H9 (cell line): ENCODE measurements around the gene RAB11FIP4. TPM values are rescaled to one million over a fixed set of nuclear protein-coding genes. Genes with fewer than 3 reads are reported as not detected.

Source experiments
- DNase-seq: peaks from one replicate; pipeline ENCODE4 v3.0.0-alpha.2; 2017
- H2AFZ ChIP-seq: one replicate; pipeline ENCODE4 v1.6.1; 2013; ENCODE audit warnings: mild to moderate bottlenecking, low read length, control low read depth, moderate library complexity
- H2AK5ac ChIP-seq: 2 replicates; pipeline ENCODE4 v1.6.1; 2013; ENCODE audit warnings: low read length, control low read depth, mixed read lengths; ENCODE audit not compliant: insufficient read length
- H2BK120ac ChIP-seq: one replicate; pipeline ENCODE4 v1.6.1; 2013; ENCODE audit warnings: low read depth, mild to moderate bottlenecking, low read length, control low read depth, inconsistent platforms; ENCODE audit not compliant: poor library complexity, severe bottlenecking
- H2BK12ac ChIP-seq: 2 replicates; pipeline ENCODE4 v1.6.1; 2013; ENCODE audit warnings: low read length, control low read depth, mixed read lengths, low read depth; ENCODE audit not compliant: insufficient read length
- H2BK15ac ChIP-seq: 2 replicates; pipeline ENCODE4 v1.6.1; 2013; ENCODE audit warnings: low read depth, low read length, control low read depth
- H2BK20ac ChIP-seq: one replicate; pipeline ENCODE4 v1.6.1; 2013; ENCODE audit warnings: low read depth, mild to moderate bottlenecking, low read length, control low read depth, inconsistent platforms; ENCODE audit not compliant: poor library complexity, severe bottlenecking
- H2BK5ac ChIP-seq: 2 replicates; pipeline ENCODE4 v1.6.1; 2013; ENCODE audit warnings: low read length, control low read depth, mixed read lengths; ENCODE audit not compliant: insufficient read length
- H3K14ac ChIP-seq: 2 replicates; pipeline ENCODE4 v1.6.1; 2013; ENCODE audit warnings: low read length, control low read depth; ENCODE audit not compliant: insufficient read depth
- H3K18ac ChIP-seq: 2 replicates; pipeline ENCODE4 v1.6.1; 2013; ENCODE audit warnings: low read depth, mild to moderate bottlenecking, mixed read lengths, low read length, control low read depth; ENCODE audit not compliant: insufficient read length
- H3K23ac ChIP-seq: 2 replicates; pipeline ENCODE4 v1.6.1; 2013; ENCODE audit warnings: low read length, control low read depth, mixed read lengths, low read depth; ENCODE audit not compliant: insufficient read length
- H3K23me2 ChIP-seq: 2 replicates; pipeline ENCODE4 v1.6.1; 2013; ENCODE audit warnings: low read depth, mild to moderate bottlenecking, mixed read lengths, low read length, control low read depth; ENCODE audit not compliant: insufficient read length, poor library complexity, severe bottlenecking
- H3K27ac ChIP-seq: 2 replicates; pipeline ENCODE4 v1.5.1; 2013; ENCODE audit warnings: low read length, control low read depth, mixed read lengths, low read depth; ENCODE audit not compliant: insufficient read length
- H3K27me3 ChIP-seq: 2 replicates; pipeline ENCODE4 v1.6.1; 2013; ENCODE audit warnings: low read length, control low read depth, inconsistent platforms; ENCODE audit not compliant: insufficient read depth
- H3K4ac ChIP-seq: 2 replicates; pipeline ENCODE4 v1.6.1; 2013; ENCODE audit warnings: low read depth, mild to moderate bottlenecking, control low read depth, inconsistent platforms, low read length, moderate library complexity
- H3K4me1 ChIP-seq: 2 replicates; pipeline ENCODE4 v1.6.1; 2013; ENCODE audit warnings: low read length, control low read depth, inconsistent platforms; ENCODE audit not compliant: insufficient read depth
- H3K4me2 ChIP-seq: 2 replicates; pipeline ENCODE4 v1.6.1; 2013; ENCODE audit warnings: low read length, control low read depth, mixed read lengths; ENCODE audit not compliant: insufficient read length, insufficient read depth
- H3K56ac ChIP-seq: 2 replicates; pipeline ENCODE4 v1.6.1; 2013; ENCODE audit warnings: low read depth, mild to moderate bottlenecking, mixed read lengths, low read length, control low read depth; ENCODE audit not compliant: insufficient read length
- H3K79me1 ChIP-seq: 2 replicates; pipeline ENCODE4 v1.6.1; 2013; ENCODE audit warnings: low read depth, mild to moderate bottlenecking, moderate library complexity, low read length, control low read depth, inconsistent platforms; ENCODE audit not compliant: insufficient read depth, poor library complexity, severe bottlenecking
- H3K79me2 ChIP-seq: 2 replicates; pipeline ENCODE4 v1.6.1; 2013; ENCODE audit warnings: low read length, control low read depth, inconsistent platforms; ENCODE audit not compliant: insufficient read depth
- H3K9ac ChIP-seq: 2 replicates; pipeline ENCODE4 v1.6.1; 2013; ENCODE audit warnings: low read length, control low read depth, mixed read lengths; ENCODE audit not compliant: insufficient read length; ENCODE audit errors: extremely low read depth
- H3K9me3 ChIP-seq: one replicate; pipeline ENCODE4 v1.6.1; 2013; ENCODE audit warnings: low read depth, low read length, inconsistent platforms; ENCODE audit not compliant: control insufficient read depth
- H3T11ph ChIP-seq: one replicate; pipeline ENCODE4 v1.6.1; 2013; ENCODE audit warnings: mild to moderate bottlenecking, low read length, control low read depth, inconsistent platforms
- H4K20me1 ChIP-seq: one replicate; pipeline ENCODE4 v1.6.1; 2013; ENCODE audit not compliant: control insufficient read depth, insufficient read length, insufficient read depth
- H4K5ac ChIP-seq: 2 replicates; pipeline ENCODE4 v1.6.1; 2013; ENCODE audit warnings: low read depth, mild to moderate bottlenecking, mixed read lengths, low read length, control low read depth; ENCODE audit not compliant: insufficient read length
- H4K8ac ChIP-seq: replicated peaks from 2 replicates; pipeline ENCODE4 v1.6.1; 2013; ENCODE audit warnings: low read length, control low read depth, mixed read lengths, low read depth; ENCODE audit not compliant: insufficient read length
- H4K91ac ChIP-seq: 2 replicates; pipeline ENCODE4 v1.6.1; 2013; ENCODE audit warnings: low read depth, mild to moderate bottlenecking, moderate library complexity, mixed read lengths, low read length, control low read depth; ENCODE audit not compliant: insufficient read length
- H3K27ac Mint-ChIP-seq, 3 experiments: 2 replicates in 2 of 3; 3 replicates in 1 of 3; pipeline ENCODE4 v1.8.0; 2020 to 2021; ENCODE audit warnings: mixed read lengths in 3 of 3, mild to moderate bottlenecking in 1 of 3, moderate library complexity in 1 of 3
- H3K27me3 Mint-ChIP-seq: 2 replicates; pipeline ENCODE4 v1.8.0; 2021; ENCODE audit warnings: low read depth, mild to moderate bottlenecking, moderate library complexity, mixed read lengths
- H3K36me3 Mint-ChIP-seq, 3 experiments: 2 replicates in 2 of 3; 3 replicates in 1 of 3; pipeline ENCODE4 v1.8.0; 2020 to 2021; ENCODE audit warnings: low read depth in 3 of 3, mixed read lengths in 3 of 3; ENCODE audit not compliant: insufficient read depth in 1 of 3
- H3K4me1 Mint-ChIP-seq, 2 experiments: 2 replicates each; pipeline ENCODE4 v1.8.0; 2020; ENCODE audit warnings: mixed read lengths in 2 of 2
- H3K4me3 Mint-ChIP-seq, 2 experiments: 2 replicates in 1 of 2; 3 replicates in 1 of 2; pipeline ENCODE4 v1.8.0; 2020 to 2021; ENCODE audit warnings: mild to moderate bottlenecking in 2 of 2, mixed read lengths in 2 of 2, moderate library complexity in 1 of 2
- H3K9me3 Mint-ChIP-seq, 2 experiments: 2 replicates in 1 of 2; 3 replicates in 1 of 2; pipeline ENCODE4 v1.8.0; 2020; ENCODE audit warnings: mild to moderate bottlenecking in 2 of 2, mixed read lengths in 2 of 2, moderate library complexity in 1 of 2
- CTCF ChIP-seq: fragments of 200-600 bp; sonication (generic); conservative IDR thresholded peaks from 3 replicates; pipeline ENCODE4 v1.8.0; 2021; ENCODE audit warnings: antibody characterized with exemption, mild to moderate bottlenecking
- WGBS: extraction: QIAGEN DNeasy Blood & Tissue Kit; methylation state at CpG from one replicate; pipeline ENCODE4 v1.1.7; 2013; ENCODE audit warnings: missing lambda C conversion rate, low lambda C conversion rate, mixed read lengths; ENCODE audit not compliant: insufficient read length; ENCODE audit errors: extremely low coverage; 5-methylcytosine and 5-hydroxymethylcytosine counted together
- total RNA-seq: library from RNA; stranded (reverse); gene quantifications from 2 replicates; pipeline ENCODE4 v1.2.1, GENCODE V29; 2021

The RAB11FIP4 gene
- total RNA-seq, 1 experiment from 2014 or later, result 25.7 TPM

GRCh38 chr17:31428512-31428911 lies 37.0 kb downstream of the RAB11FIP4 start:
- DNase-seq, result no peak
- H3K18ac ChIP-seq, result no peak overlapping the region
- H2AK5ac ChIP-seq, result no peak overlapping the region
- no CpG with 5 or more reads among the region's 4 CpGs for WGBS
- Mint-ChIP-seq H3K4me3 (no peak overlapping the region), H3K9me3 (no peaks in the 10 kb centered on the region; a peak in 2 of 5 replicates), H3K36me3 (peaks cover 0 to 5% (median 0%) of the 10 kb centered on the region in 3 experiments; a peak in 3 of 7 replicates), H3K27me3 (peaks cover 17% of the 10 kb centered on the region), H3K4me1 (peaks cover 27 to 39% of the 10 kb centered on the region in 2 experiments), H3K27ac (no peak overlapping the region)
- H3K4me1 ChIP-seq, result peaks cover 5% of the 10 kb centered on the region; the same call in 1 of the 2 replicates
- no peaks in the 10 kb centered on the region for H4K20me1 ChIP-seq
- no peak overlapping the region for H3K14ac ChIP-seq
- no peak for TF ChIP-seq CTCF
- no peak overlapping the region for H2BK20ac ChIP-seq
- H2BK5ac ChIP-seq, result no peak overlapping the region
- H3K79me2 ChIP-seq, result no peaks in the 10 kb centered on the region
- no peak overlapping the region for H3K27ac ChIP-seq
- no peaks in the 10 kb centered on the region for H3K9me3 ChIP-seq
- H3K9ac ChIP-seq, result no peak overlapping the region
- H4K5ac ChIP-seq, result no peak overlapping the region
- no peak overlapping the region for H3T11ph ChIP-seq
- H4K91ac ChIP-seq, result no peak overlapping the region
- H2BK15ac ChIP-seq, result no peak overlapping the region
- no peaks in the 10 kb centered on the region for H3K79me1 ChIP-seq
- no peak overlapping the region for H3K4ac ChIP-seq
- no peak overlapping the region for H3K56ac ChIP-seq
- H2BK120ac ChIP-seq, result no peak overlapping the region
- no peak overlapping the region for H2BK12ac ChIP-seq
- H2AFZ ChIP-seq, result no peak overlapping the region
- no peak overlapping the region for H4K8ac ChIP-seq
- no peaks in the 10 kb centered on the region for H3K27me3 ChIP-seq
- no peaks in the 10 kb centered on the region for H3K23me2 ChIP-seq
- H3K23ac ChIP-seq, result no peak overlapping the region
- H3K4me2 ChIP-seq, result no peak overlapping the region
